ENCODE data around the gene EPHX1. TPM values are rescaled to one million over a fixed set of nuclear protein-coding genes. Genes with fewer than 3 reads are reported as not detected.

Gene EPHX1
- total and polyA plus RNA-seq, 10 of the 15 experiments (the other 5 are each of a cell fraction or from before 2014, with no cell fraction given) = 0.33 to 2.9 (median 0.78) TPM; not detected in 2

DNA sequence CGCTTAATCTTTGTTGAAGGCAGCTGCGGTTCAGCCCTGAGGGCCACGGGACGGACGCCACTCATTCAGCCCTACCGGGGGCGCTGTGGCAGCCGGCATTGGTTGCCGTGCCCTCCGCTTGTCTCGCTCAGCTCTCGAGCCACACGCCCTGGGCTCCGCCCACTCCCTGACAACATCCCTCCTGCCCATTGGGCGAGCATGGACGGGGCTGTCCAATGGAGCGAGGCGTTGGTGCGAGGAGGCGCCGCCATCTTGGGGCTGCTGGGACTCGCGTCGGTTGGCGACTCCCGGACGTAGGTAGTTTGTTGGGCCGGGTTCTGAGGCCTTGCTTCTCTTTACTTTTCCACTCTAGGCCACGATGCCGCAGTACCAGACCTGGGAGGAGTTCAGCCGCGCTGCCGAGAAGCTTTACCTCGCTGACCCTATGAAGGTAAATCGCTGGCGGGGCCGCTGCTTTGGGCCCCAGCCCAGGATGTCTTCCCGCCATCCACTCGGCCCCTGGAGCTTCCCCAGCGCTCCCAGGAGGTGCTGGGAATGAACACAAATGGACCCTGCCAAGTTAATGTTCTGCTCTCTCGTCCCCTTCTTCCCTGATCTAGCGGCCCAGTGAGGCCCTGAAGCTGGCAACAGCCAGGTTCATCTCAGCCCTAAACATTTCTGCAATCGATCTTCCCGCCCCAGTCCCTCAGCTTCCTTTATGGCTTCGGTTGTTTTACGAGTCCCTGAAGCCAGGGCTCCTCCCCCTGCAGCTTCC is 32.2 kb upstream of the EPHX1 start, which contains the start of gene SRP9 (continued):
- TF ChIP-seq, protein P1, sequence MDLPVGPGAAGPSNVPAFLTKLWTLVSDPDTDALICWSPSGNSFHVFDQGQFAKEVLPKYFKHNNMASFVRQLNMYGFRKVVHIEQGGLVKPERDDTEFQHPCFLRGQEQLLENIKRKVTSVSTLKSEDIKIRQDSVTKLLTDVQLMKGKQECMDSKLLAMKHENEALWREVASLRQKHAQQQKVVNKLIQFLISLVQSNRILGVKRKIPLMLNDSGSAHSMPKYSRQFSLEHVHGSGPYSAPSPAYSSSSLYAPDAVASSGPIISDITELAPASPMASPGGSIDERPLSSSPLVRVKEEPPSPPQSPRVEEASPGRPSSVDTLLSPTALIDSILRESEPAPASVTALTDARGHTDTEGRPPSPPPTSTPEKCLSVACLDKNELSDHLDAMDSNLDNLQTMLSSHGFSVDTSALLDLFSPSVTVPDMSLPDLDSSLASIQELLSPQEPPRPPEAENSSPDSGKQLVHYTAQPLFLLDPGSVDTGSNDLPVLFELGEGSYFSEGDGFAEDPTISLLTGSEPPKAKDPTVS (IDR thresholded peaks at IDR 0.05; ENCODE audit: low read depth, low read length) = no peak
- no peak for TF ChIP-seq SRF (IDR thresholded peaks at IDR 0.05; ENCODE audit: low read depth in 2 of 2, low read length in 2 of 2)
- TF ChIP-seq NBN (IDR thresholded peaks at IDR 0.05) = 0 out of 2 replicates have a peak, but pooled peaks have one; percentile 59
- TF ChIP-seq, protein P2, sequence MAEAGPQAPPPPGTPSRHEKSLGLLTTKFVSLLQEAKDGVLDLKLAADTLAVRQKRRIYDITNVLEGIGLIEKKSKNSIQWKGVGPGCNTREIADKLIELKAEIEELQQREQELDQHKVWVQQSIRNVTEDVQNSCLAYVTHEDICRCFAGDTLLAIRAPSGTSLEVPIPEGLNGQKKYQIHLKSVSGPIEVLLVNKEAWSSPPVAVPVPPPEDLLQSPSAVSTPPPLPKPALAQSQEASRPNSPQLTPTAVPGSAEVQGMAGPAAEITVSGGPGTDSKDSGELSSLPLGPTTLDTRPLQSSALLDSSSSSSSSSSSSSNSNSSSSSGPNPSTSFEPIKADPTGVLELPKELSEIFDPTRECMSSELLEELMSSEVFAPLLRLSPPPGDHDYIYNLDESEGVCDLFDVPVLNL (IDR thresholded peaks at IDR 0.05; ENCODE audit: low read depth, low read length) = peak; percentile 67
- TF ChIP-seq CBX5 (IDR thresholded peaks at IDR 0.05; ENCODE audit: low read depth) = peak; percentile 57; the same call in 1 of the 2 replicates
- no peak for TF ChIP-seq CBX3 (IDR thresholded peaks at IDR 0.05; ENCODE audit: borderline replicate concordance, low read depth)
- TF ChIP-seq TCF3 (IDR thresholded peaks at IDR 0.05; ENCODE audit: borderline replicate concordance, insufficient read depth, low read depth, low read length) = no peak
- TF ChIP-seq SIN3A (IDR thresholded peaks at IDR 0.05; ENCODE audit: low read depth, low read length) = 0 out of 2 replicates have a peak, but pooled peaks have one; percentile 53
- no peak for TF ChIP-seq MTA3 (IDR thresholded peaks at IDR 0.05; ENCODE audit: borderline replicate concordance, low read length)
- no peak for TF ChIP-seq ZNF384 (IDR thresholded peaks at IDR 0.05; ENCODE audit: borderline replicate concordance, low read depth, low read length)
- TF ChIP-seq RAD51 (IDR thresholded peaks at IDR 0.05) = no peak
- TF ChIP-seq, protein P3, sequence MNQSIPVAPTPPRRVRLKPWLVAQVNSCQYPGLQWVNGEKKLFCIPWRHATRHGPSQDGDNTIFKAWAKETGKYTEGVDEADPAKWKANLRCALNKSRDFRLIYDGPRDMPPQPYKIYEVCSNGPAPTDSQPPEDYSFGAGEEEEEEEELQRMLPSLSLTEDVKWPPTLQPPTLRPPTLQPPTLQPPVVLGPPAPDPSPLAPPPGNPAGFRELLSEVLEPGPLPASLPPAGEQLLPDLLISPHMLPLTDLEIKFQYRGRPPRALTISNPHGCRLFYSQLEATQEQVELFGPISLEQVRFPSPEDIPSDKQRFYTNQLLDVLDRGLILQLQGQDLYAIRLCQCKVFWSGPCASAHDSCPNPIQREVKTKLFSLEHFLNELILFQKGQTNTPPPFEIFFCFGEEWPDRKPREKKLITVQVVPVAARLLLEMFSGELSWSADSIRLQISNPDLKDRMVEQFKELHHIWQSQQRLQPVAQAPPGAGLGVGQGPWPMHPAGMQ (IDR thresholded peaks at IDR 0.05; ENCODE audit: borderline replicate concordance) = no peak
- TF ChIP-seq, protein P4, sequence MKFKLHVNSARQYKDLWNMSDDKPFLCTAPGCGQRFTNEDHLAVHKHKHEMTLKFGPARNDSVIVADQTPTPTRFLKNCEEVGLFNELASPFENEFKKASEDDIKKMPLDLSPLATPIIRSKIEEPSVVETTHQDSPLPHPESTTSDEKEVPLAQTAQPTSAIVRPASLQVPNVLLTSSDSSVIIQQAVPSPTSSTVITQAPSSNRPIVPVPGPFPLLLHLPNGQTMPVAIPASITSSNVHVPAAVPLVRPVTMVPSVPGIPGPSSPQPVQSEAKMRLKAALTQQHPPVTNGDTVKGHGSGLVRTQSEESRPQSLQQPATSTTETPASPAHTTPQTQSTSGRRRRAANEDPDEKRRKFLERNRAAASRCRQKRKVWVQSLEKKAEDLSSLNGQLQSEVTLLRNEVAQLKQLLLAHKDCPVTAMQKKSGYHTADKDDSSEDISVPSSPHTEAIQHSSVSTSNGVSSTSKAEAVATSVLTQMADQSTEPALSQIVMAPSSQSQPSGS (IDR thresholded peaks at IDR 0.05; ENCODE audit: low read length) = no peak
- TF ChIP-seq NR2C1 (IDR thresholded peaks at IDR 0.05) = no peak
- peak; percentile 96 for TF ChIP-seq YY1 (IDR thresholded peaks at IDR 0.05; ENCODE audit: low read depth, low read length)
- no peak for TF ChIP-seq MTA2 (IDR thresholded peaks at IDR 0.05; ENCODE audit: low read depth)
- TF ChIP-seq STAT1 (conservative IDR thresholded peaks at IDR 0.05) = peak; percentile 19; the same call in 1 of the 2 replicates
- TF ChIP-seq, protein P5, sequence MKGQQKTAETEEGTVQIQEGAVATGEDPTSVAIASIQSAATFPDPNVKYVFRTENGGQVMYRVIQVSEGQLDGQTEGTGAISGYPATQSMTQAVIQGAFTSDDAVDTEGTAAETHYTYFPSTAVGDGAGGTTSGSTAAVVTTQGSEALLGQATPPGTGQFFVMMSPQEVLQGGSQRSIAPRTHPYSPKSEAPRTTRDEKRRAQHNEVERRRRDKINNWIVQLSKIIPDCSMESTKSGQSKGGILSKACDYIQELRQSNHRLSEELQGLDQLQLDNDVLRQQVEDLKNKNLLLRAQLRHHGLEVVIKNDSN (IDR thresholded peaks at IDR 0.05; ENCODE audit: borderline replicate concordance, extremely low read length, insufficient read depth, low read depth, low read length) = peak; percentile 19
- TF ChIP-seq, protein P6, sequence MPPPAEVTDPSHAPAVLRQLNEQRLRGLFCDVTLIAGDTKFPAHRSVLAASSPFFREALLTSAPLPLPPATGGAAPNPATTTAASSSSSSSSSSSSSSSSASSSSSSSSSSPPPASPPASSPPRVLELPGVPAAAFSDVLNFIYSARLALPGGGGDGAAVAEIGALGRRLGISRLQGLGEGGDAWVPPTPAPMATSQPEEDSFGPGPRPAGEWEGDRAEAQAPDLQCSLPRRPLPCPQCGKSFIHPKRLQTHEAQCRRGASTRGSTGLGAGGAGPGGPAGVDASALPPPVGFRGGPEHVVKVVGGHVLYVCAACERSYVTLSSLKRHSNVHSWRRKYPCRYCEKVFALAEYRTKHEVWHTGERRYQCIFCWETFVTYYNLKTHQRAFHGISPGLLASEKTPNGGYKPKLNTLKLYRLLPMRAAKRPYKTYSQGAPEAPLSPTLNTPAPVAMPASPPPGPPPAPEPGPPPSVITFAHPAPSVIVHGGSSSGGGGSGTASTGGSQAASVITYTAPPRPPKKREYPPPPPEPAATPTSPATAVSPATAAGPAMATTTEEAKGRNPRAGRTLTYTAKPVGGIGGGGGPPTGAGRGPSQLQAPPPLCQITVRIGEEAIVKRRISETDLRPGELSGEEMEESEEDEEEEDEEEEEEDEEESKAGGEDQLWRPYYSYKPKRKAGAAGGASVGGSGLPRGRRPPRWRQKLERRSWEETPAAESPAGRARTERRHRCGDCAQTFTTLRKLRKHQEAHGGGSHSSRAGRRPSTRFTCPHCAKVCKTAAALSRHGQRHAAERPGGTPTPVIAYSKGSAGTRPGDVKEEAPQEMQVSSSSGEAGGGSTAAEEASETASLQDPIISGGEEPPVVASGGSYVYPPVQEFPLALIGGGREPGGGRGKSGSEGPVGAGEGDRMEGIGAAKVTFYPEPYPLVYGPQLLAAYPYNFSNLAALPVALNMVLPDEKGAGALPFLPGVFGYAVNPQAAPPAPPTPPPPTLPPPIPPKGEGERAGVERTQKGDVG (CRISPR knock-in tag; IDR thresholded peaks at IDR 0.05) = no peak
- TF ChIP-seq PAX5 (IDR thresholded peaks at IDR 0.05; ENCODE audit: borderline replicate concordance, low read depth, low read length) = peak; percentile 49; the same call in 1 of the 2 replicates
- TF ChIP-seq HDAC2 (IDR thresholded peaks at IDR 0.05) = no peak
